ENCODE measurements around the gene MYO1H. TPM values are rescaled to one million over a fixed set of nuclear protein-coding genes. Genes with fewer than 3 reads are reported as not detected.
A peak's percentile ranks its signal among the peaks of the same experiment; 100 is the strongest.

MYO1H gene
- total and polyA plus RNA-seq, 2 of the 13 experiments (the other 11 are each of a cell fraction or from before 2014, with no cell fraction given), result not detected

- peak; percentile 77 for TF ChIP-seq KDM6A (CRISPR knock-in tag; IDR thresholded peaks at IDR 0.05; ENCODE audit: low read depth)
- 0 out of 2 replicates have a peak, but pooled peaks have one; percentile 30 for TF ChIP-seq JUN (CRISPR knock-in tag; IDR thresholded peaks at IDR 0.05)
- TF ChIP-seq NR3C1 (CRISPR knock-in tag; IDR thresholded peaks at IDR 0.05), result no peak
- no peak for TF ChIP-seq ZNF7 (CRISPR knock-in tag; IDR thresholded peaks at IDR 0.05)
- no peak for TF ChIP-seq STAG1 (CRISPR knock-in tag; IDR thresholded peaks at IDR 0.05)
- peak; percentile 47; the same call in 1 of the 2 replicates for TF ChIP-seq HNF4G (IDR thresholded peaks at IDR 0.05; ENCODE audit: borderline replicate concordance, low read depth, low read length)
- TF ChIP-seq HNF4G (CRISPR knock-in tag; IDR thresholded peaks at IDR 0.05; ENCODE audit: borderline replicate concordance, low read depth), result peak; percentile 28; the same call in 1 of the 2 replicates
- TF ChIP-seq ZNF121 (CRISPR knock-in tag; IDR thresholded peaks at IDR 0.05), result 0 out of 2 replicates have a peak, but pooled peaks have one; percentile 50
- peak; percentile 56; the same call in 1 of the 2 replicates for TF ChIP-seq FOXJ3 (CRISPR knock-in tag; IDR thresholded peaks at IDR 0.05; ENCODE audit: borderline replicate concordance)
- no peak for TF ChIP-seq THYN1 (CRISPR knock-in tag; IDR thresholded peaks at IDR 0.05; ENCODE audit: borderline replicate concordance, low read depth)
- peak; percentile 66; the same call in 1 of the 2 replicates for TF ChIP-seq ZSCAN21 (CRISPR knock-in tag; IDR thresholded peaks at IDR 0.05; ENCODE audit: borderline replicate concordance)
- peak; percentile 53; the same call in 1 of the 2 replicates for TF ChIP-seq FOXP1 (IDR thresholded peaks at IDR 0.05)
- TF ChIP-seq FOXP1 (CRISPR knock-in tag; IDR thresholded peaks at IDR 0.05), result peak; percentile 86
- TF ChIP-seq ZFX (CRISPR knock-in tag; IDR thresholded peaks at IDR 0.05; ENCODE audit: low read depth), result 0 out of 2 replicates have a peak, but pooled peaks have one; percentile 11
- TF ChIP-seq PBX2 (CRISPR knock-in tag; IDR thresholded peaks at IDR 0.05), result no peak
- no peak for TF ChIP-seq CEBPB (IDR thresholded peaks at IDR 0.05; ENCODE audit: borderline replicate concordance, low read depth, low read length)
- TF ChIP-seq ZNF441 (CRISPR knock-in tag; IDR thresholded peaks at IDR 0.05; ENCODE audit: borderline replicate concordance), result 0 out of 2 replicates have a peak, but pooled peaks have one; percentile 49
- peak; percentile 71; the same call in 1 of the 2 replicates for TF ChIP-seq GATAD2A (CRISPR knock-in tag; IDR thresholded peaks at IDR 0.05)
- peak; percentile 51; the same call in 1 of the 2 replicates for TF ChIP-seq ZBTB37 (CRISPR knock-in tag; IDR thresholded peaks at IDR 0.05)
- no peak for TF ChIP-seq ISX (CRISPR knock-in tag; conservative IDR thresholded peaks at IDR 0.05)
- no peak for TF ChIP-seq REXO4 (CRISPR knock-in tag; IDR thresholded peaks at IDR 0.05; ENCODE audit: borderline replicate concordance)
- TF ChIP-seq TBX2 (CRISPR knock-in tag; IDR thresholded peaks at IDR 0.05; ENCODE audit: borderline replicate concordance), result peak; percentile 65; the same call in 1 of the 2 replicates
- peak; percentile 93 for TF ChIP-seq PAXIP1 (CRISPR knock-in tag; conservative IDR thresholded peaks at IDR 0.05)
- peak; percentile 63; the same call in 1 of the 2 replicates for TF ChIP-seq ZNF644 (CRISPR knock-in tag; IDR thresholded peaks at IDR 0.05; ENCODE audit: low read depth)
- no peak for TF ChIP-seq FOXA1 (IDR thresholded peaks at IDR 0.05)
- peak; percentile 54; the same call in 1 of the 2 replicates for TF ChIP-seq FOXA1 (CRISPR knock-in tag; IDR thresholded peaks at IDR 0.05)
- peak; percentile 80 for TF ChIP-seq HNF4A (CRISPR knock-in tag; IDR thresholded peaks at IDR 0.05)
- no peak for TF ChIP-seq RBM22 (optimal IDR thresholded peaks at IDR 0.05; ENCODE audit: low read length)
Measured at GRCh38 chr12:109494348-109494881, 146.7 kb downstream of the MYO1H start (continued).

Measured in HepG2 (cell line).